Cardiac fibroblast (primary cell): ENCODE data around the gene CDH2.

Experiments used
- DNase-seq, 2 donors: peaks; one replicate each; pipeline versions ENCODE4 v3.0.0 to v3.0.0-alpha.2; 2010; ENCODE audit warnings: low read depth in 2 of 2
- H3K4me3 ChIP-seq, 2 donors: replicated peaks in 1 of 2; 1 replicate in 1 of 2; 2 replicates in 1 of 2; pipeline ENCODE4 v1.5.1; 2011; ENCODE audit warnings: low read depth in 2 of 2, low read length in 2 of 2, mild to moderate bottlenecking in 2 of 2, moderate library complexity in 1 of 2
- TF ChIP-seq, protein P1 (sequence below): IDR thresholded peaks from one replicate; pipeline ENCODE4 v1.5.1; 2011; ENCODE audit warnings: low read depth, mild to moderate bottlenecking, low read length, inconsistent platforms

CDH2 gene

GRCh38 chr18:28198620-28199019, 21.7 kb upstream of the CDH2 start:
- no peak for DNase-seq
- TF ChIP-seq, protein P1, sequence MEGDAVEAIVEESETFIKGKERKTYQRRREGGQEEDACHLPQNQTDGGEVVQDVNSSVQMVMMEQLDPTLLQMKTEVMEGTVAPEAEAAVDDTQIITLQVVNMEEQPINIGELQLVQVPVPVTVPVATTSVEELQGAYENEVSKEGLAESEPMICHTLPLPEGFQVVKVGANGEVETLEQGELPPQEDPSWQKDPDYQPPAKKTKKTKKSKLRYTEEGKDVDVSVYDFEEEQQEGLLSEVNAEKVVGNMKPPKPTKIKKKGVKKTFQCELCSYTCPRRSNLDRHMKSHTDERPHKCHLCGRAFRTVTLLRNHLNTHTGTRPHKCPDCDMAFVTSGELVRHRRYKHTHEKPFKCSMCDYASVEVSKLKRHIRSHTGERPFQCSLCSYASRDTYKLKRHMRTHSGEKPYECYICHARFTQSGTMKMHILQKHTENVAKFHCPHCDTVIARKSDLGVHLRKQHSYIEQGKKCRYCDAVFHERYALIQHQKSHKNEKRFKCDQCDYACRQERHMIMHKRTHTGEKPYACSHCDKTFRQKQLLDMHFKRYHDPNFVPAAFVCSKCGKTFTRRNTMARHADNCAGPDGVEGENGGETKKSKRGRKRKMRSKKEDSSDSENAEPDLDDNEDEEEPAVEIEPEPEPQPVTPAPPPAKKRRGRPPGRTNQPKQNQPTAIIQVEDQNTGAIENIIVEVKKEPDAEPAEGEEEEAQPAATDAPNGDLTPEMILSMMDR, result no peak
- H3K4me3 ChIP-seq, result no peak overlapping the region

- DNase-seq, result no peak
- TF ChIP-seq, protein P1, result no peak
- no peak overlapping the region for H3K4me3 ChIP-seq
Measured at GRCh38 chr18:28193177-28193778, 16.3 kb upstream of the CDH2 start.

GRCh38 chr18:28189400-28190239, 12.7 kb upstream of the CDH2 start:
- TF ChIP-seq, protein P1, result peak; percentile 85
- peak; percentile 88 to 89 for DNase-seq
- H3K4me3 ChIP-seq, result no peak overlapping the region

- TF ChIP-seq, protein P1, result no peak
- no peak for DNase-seq
- H3K4me3 ChIP-seq, result no peak overlapping the region
Measured at GRCh38 chr18:28185121-28185520, 8.2 kb upstream of the CDH2 start.

DNA sequence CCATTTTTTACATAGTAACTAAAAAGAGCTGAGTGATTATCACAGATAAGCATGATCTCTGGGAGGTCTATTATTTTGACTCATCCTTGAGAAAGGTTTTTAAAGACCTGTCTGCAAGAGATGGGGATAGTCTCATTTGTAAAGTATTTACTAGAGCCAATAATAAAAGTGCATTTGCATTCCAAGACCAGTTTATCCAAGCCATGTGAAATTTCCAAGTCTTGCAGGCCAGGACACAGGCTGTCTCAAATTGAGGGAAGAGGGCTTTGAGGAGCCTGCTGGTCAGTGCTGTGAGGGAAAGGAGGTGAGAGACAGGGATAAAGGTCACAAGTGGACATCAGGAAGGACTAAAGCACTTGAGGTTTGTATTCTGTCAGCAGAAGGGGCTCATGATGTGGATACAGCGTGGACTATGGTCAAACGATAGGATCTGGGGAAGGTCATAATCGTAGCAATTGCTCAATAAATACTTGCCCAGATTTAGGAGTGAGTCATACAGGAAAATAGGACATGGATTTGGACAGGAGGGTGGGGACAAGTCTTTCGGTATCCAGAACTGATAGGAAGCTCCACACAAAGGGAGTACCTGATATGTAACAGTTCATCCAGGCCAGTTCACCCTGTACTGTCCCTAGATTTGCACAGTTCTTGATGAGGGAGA, 6.6 kb upstream of the CDH2 start:
- TF ChIP-seq, protein P1, result no peak
- peak; percentile 39 to 55 for DNase-seq
- H3K4me3 ChIP-seq, result no peak overlapping the region

GRCh38 chr18:28181616-28182015, 4.7 kb upstream of the CDH2 start:
- TF ChIP-seq, protein P1, result no peak
- DNase-seq, result no peak
- no peak overlapping the region for H3K4me3 ChIP-seq
